WERI-Rb-1 (cell line): ENCODE data around the gene TBCK.

Source experiments
- DNase-seq: peaks from one replicate; pipeline ENCODE4 v3.0.0-alpha.2; 2020
- H3K27ac ChIP-seq: fragments of 250-450 bp; sonication (Bioruptor Pico); 2 replicates; pipeline ENCODE4 v1.5.1; 2020; ENCODE audit warnings: mild to moderate bottlenecking, moderate library complexity
- H3K27me3 ChIP-seq: fragments of 250-450 bp; sonication (Bioruptor Pico); 2 replicates; pipeline ENCODE4 v1.5.1; 2021; ENCODE audit warnings: mild to moderate bottlenecking, low read depth, moderate library complexity; ENCODE audit not compliant: insufficient read depth, severe bottlenecking
- H3K36me3 ChIP-seq: fragments of 250-450 bp; sonication (Bioruptor Pico); 2 replicates; pipeline ENCODE4 v1.5.1; 2020; ENCODE audit warnings: mild to moderate bottlenecking, moderate library complexity
- H3K4me3 ChIP-seq: 2 replicates; pipeline ENCODE4 v1.5.1; 2011; ENCODE audit warnings: low read depth, mild to moderate bottlenecking, control low read depth, low read length
- H3K9me3 ChIP-seq: fragments of 250-450 bp; sonication (Bioruptor Pico); 2 replicates; pipeline ENCODE4 v1.5.1; 2021; ENCODE audit warnings: mild to moderate bottlenecking, moderate library complexity; ENCODE audit not compliant: severe bottlenecking
- CTCF ChIP-seq: IDR thresholded peaks from 2 replicates; pipeline ENCODE4 v1.5.1; 2011; ENCODE audit warnings: low read depth, mild to moderate bottlenecking, control low read depth, inconsistent platforms, low read length

The TBCK gene

DNA sequence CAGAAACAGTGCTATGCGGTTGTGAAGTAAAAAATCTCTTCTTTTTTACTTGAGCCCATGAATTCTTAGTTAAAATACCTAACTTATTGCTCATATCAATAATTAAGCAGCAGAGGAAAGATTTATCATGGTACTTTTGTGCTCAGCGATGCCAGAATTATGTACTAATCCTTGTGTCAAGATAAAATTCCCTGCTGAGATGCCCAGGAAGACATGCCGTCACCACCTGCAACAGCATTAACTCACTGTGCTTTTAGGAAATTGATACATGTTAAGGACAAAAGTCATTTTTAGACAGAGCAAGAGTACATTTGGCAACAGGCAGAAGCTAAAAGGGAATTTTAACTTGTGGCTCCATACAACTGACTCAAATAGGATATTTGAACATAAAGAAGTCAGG is 281.8 kb downstream of the TBCK start:
- no peak for TF ChIP-seq CTCF
- no peak for DNase-seq
- Histone ChIP-seq H3K9me3 (no peaks in the 10 kb centered on the region), H3K36me3 (no peaks in the 10 kb centered on the region), H3K27ac (no peak overlapping the region), H3K27me3 (no peaks in the 10 kb centered on the region), H3K4me3 (no peak overlapping the region)

GRCh38 chr4:106033469-106033868 is 282.5 kb downstream of the TBCK start:
- no peak overlapping the region for H3K4me3 ChIP-seq
- no peaks in the 10 kb centered on the region for H3K9me3 ChIP-seq
- TF ChIP-seq CTCF, result no peak

GRCh38 chr4:106032851-106033286 is 283.1 kb downstream of the TBCK start:
- no peaks in the 10 kb centered on the region for H3K9me3 ChIP-seq
- DNase-seq, result no peak
- H3K36me3 ChIP-seq, result no peaks in the 10 kb centered on the region
- no peak overlapping the region for H3K4me3 ChIP-seq
- no peaks in the 10 kb centered on the region for H3K27me3 ChIP-seq
- no peak overlapping the region for H3K27ac ChIP-seq
- TF ChIP-seq CTCF, result no peak

More at GRCh38 chr4:106033469-106033868, 282.5 kb downstream of the TBCK start:
- Histone ChIP-seq H3K27ac (no peak overlapping the region), H3K27me3 (no peaks in the 10 kb centered on the region), H3K36me3 (no peaks in the 10 kb centered on the region)
- DNase-seq, result no peak

DNA sequence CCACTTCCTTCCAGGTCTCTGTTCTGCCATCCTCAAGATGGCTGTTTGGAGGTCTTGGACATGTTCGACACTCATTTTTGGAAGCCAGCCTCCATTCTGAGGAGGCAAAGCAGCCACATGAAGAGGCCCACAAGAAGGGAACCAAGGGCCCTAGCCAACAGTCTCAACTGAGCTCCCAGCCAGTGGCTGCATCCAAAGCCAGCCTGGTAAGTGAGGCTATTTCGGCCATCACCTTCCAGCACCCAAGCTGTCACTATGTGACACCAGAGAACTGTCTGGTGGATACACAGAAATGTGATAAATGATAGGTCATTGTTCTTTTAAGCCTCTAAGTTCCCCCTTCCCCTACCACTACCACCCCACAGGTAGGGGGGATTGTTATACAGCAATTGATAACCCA is 293.6 kb downstream of the TBCK start:
- H3K4me3 ChIP-seq, result no peak overlapping the region
- no peaks in the 10 kb centered on the region for H3K27me3 ChIP-seq
- no peaks in the 10 kb centered on the region for H3K9me3 ChIP-seq
- no peak for TF ChIP-seq CTCF
- no peaks in the 10 kb centered on the region for H3K36me3 ChIP-seq
- DNase-seq, result no peak
- no peak overlapping the region for H3K27ac ChIP-seq

GRCh38 chr4:106021737-106022410 is 294.1 kb downstream of the TBCK start:
- Histone ChIP-seq H3K27ac (no peak overlapping the region), H3K36me3 (no peaks in the 10 kb centered on the region), H3K27me3 (no peaks in the 10 kb centered on the region), H3K9me3 (no peaks in the 10 kb centered on the region), H3K4me3 (no peak overlapping the region)
- no peak for DNase-seq
- TF ChIP-seq CTCF, result no peak

DNA sequence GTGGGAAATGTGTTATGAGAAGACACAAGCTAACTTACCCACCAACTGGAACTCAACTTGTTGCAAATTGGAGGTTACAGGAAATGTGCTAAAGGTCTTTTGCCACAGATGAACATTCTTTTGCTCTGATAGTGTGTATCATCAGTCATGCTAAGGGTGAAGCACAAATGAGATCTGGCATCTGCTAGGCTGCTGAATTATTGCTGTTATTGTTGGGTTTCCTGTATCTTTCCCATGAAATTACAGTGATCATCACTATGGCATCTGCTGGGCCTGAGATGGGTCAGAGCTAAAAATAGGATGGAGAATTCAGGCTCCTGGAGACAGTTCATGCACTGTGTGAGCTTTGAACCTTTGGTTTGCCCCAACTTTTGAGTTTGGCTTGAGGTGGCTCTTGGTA is 296.2 kb downstream of the TBCK start:
- H3K36me3 ChIP-seq, result no peaks in the 10 kb centered on the region
- no peak overlapping the region for H3K27ac ChIP-seq
- H3K9me3 ChIP-seq, result no peaks in the 10 kb centered on the region
- no peak overlapping the region for H3K4me3 ChIP-seq
- no peak for DNase-seq
- no peak for TF ChIP-seq CTCF
- H3K27me3 ChIP-seq, result no peaks in the 10 kb centered on the region
